GM18499 (cell line): Measurements from ENCODE around the gene CLRN1.
"Not testable (repeated sequence)": the region's sequence is repeated elsewhere in the genome, so short reads cannot be mapped to it uniquely, and the experiment has no call there.

Experiments used
- ATAC-seq: cut with Tn5 transposase; IDR thresholded peaks from one replicate; pipeline ENCODE4 v1.9.1; 2021; ENCODE audit warnings: moderate number of reproducible peaks; ENCODE audit not compliant: insufficient read depth, unreplicated experiment

Gene CLRN1, protein sequence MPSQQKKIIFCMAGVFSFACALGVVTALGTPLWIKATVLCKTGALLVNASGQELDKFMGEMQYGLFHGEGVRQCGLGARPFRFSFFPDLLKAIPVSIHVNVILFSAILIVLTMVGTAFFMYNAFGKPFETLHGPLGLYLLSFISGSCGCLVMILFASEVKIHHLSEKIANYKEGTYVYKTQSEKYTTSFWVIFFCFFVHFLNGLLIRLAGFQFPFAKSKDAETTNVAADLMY

DNA sequence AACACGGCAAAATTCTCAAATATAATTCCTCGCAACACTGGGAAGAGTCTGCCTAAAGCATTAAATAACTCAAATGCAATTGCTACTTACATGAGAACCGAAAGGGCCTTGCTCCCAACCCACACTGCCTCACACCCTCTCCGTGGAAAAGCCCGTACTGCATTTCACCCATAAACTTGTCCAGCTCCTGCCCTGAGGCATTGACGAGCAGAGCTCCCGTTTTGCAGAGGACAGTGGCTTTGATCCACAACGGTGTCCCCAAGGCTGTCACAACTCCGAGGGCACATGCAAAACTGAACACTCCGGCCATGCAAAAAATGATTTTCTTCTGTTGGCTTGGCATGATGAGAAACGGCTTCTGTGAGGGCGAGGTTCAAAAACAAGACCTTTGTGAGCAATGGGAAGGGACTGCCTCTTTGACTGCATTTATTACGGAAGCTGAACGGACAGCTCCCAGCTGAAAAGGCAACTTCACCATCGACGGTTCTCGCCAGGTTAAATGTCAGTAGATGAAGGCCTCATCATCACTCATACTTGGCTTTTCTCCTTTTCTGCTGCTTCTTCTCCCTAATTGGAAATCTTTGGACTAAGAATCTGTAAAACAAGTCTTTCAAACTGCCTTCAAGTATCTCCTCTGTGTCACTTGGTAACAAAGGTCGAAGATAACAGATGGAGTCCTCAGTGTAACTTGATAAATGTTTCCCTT is at the start of gene CLRN1:
TSS of gene CLRN1 (minus strand) at position 362 of the 706 bp plus-strand sequence. CDS start at position 343, 19 bp downstream.
- no peak for ATAC-seq

DNA sequence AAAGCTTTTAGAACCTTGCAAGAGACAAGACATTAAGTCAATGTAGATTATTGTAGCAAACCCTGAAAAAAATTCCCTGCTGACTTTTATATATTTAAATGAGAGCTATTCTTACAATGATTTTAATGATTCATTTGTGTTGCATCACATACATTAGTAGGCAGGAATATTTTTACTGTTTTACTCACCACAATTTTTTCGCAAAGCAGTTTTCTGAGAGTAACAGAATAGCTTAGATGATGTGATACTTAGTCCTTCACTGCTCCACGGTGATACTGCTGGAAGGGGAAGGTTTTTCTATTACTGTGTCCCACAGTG is 43.9 kb upstream of the CLRN1 start:
- no peak for ATAC-seq

DNA sequence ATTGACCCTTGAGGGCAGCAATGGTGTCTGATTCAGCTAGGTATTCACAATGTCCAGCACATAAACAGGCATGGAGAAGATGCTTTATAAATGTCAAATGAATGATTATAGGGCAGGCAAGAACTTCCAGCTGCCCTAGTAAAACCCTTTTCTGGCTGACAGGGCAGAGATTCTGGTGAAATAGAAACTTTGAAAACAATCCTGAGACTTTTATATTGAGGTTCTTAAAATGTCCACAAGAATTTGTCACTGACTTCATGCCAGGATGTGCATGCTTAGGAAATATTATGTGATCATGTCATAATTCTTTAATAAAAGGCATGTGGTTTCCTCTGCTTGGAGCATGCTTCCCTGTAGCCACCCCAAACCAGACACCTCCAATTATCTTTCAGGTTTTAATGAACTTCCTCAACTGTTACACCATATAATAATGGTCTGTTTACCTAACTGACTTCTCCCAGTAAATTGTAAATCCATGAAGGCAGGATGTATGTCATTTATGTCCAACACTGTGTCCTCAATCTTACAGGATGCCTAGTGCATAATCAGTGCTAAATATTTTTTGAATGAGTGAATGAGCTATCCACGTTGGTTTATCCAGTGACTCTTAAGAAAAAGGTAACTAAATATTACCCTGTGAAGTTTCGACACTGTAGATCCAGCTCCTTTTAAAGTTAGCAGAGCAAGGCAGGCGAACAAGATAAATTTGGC is 43.4 kb upstream of the CLRN1 start:
- no peak for ATAC-seq

DNA sequence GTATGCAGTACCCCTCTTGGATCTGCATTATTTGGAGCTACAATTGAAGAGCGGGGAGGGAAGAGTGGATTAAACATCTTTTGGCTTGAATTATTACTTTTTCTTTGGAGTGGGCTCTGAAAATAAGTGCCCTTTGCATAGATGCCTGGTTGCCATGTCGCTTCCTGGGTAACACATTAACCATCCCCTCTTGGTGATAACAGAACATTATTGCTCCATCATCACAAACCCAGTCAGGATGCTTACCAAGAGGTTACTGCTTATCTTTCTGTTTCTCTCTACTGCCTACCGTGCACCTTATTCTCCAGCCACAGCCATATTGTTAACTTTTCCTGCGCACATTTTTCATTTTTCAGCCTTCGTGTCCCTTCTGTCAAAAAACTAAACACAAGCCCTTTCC is 42.7 kb upstream of the CLRN1 start:
- no peak for ATAC-seq

DNA sequence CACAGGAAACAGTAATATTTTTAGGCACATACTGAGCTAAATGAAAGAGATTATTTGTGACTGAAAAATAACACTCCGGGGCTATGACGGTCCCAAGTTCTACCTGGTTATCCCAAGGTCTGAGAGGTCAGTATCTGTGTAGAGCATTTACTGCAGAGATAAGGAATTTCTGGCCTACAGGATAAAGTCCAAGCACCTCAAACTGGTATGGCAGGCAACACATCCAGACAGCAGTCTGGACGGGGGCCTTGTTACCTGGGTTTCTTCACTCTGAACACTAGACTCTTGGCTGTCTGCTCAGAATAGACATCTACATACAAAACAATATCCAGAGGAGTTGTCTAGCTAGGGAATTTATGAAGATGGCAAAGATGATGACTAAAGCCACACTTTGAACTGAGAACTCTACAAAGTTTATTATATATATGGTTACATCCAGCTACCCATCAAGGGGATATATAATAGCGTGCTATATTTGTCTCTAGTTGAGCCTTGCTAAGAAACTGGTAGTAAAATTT is 42.0 kb upstream of the CLRN1 start:
- no peak for ATAC-seq

DNA sequence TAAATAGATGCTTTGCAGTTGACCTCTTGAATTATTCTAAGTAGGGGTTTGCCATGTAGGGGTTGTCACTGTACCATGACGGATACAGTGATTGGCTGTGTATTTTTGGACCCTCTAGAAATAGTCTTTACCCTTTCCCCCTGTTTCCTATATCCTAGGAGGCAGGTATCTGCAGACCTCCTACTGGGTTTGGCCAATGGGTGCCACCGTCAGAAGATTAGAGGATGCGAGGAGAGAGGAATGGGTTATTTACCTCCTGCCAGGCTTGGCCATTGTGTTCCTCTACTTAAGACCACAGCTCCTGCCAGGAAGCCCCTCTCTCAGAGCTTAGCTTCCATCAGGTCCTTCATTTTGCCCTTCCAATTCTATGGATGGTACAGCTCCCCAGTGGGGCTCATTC is 40.2 kb upstream of the CLRN1 start:
- no peak for ATAC-seq

DNA sequence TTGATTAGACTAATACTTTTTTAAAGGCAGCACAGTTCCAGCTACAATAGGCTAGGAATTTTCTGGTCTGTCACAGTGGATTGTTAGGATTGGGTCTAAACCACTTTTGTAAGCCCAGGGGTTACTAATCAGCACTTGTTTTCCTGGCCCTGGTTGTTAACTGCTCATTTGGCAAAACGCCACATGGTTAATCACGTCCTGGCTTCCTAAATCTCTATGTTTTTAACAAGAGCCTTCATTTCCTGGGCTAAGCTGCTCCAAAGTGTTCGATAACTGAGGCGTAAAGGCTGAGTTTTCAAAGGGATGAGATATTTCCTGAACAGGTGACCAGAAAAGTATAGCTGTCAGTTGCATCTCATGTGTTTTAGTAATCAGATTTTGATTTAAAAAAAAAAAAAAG is 38.9 kb upstream of the CLRN1 start:
- ATAC-seq, result no peak

DNA sequence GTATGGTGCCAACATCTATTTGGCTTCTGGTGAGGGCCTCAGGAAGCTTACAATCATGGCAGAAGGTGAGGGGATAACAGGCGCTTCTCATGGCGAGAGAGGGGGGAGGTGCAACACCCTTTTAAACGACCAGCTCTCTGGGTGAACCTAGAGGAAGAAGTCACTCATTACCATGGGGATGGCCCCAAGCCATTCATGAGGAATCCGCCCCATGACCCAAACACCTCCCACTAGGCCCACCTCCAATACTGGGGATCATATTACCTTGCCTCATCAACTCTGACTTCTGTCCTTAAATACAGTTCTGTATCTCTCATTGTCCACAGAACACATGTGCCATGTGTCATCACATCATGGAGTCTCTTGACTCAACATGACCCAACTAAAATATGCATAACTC is 37.5 kb upstream of the CLRN1 start:
- ATAC-seq, result no peak

DNA sequence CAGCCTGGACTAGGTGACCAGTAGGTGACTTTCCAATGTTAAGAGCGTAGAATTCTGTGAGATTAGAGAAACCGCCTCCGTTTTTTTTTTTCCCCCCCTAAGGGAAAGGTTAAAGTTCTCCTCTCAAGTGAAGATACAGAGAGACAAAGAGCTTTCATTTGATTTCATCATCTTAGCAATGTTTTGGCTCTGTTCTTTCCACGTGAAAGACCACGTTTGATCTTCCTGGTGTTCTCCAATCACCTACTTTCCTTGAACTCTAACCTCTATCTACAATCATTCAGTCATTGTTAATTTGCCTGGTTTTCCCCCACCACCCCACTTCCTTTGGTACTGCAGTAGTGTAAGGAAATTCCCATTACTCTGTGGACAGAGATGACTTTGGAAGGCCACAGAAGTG is 36.9 kb upstream of the CLRN1 start:
- no peak for ATAC-seq

DNA sequence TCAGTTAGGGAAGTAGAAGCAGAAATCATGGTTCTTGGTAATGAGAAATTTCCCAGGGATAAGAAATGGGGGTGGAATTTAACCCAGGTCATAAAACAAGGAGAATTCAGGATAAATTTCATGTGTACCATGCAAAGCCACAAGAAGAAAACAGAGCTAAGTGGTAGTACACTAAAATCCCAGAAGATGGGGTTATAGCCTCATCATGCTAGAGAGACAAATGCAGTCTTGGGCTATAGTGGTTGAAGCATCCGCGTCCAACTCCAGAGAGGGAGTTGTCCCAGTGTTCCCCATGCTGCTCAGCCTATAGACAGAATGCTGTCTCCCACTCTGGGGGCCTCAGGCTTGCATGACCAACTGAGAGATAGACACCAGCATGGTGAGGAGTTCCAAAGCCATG is 36.2 kb upstream of the CLRN1 start:
- ATAC-seq, result no peak

DNA sequence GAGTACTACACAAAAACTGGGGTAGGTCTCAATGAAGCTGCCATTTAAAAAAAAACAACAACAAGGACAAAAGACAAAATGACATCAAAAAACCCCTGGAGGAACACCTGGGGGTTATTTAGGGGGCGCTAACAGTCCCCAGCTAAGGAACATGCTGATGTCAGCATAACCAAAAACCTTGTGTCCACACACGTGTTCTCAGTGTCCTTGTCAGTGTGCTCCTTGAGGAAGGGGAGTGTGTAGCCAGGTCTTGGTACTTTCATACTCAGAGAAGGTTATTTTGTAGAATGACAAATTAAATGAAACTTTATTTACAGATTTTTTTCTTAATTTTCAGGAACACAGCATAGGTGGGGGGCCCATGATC is 31.2 kb upstream of the CLRN1 start:
- no peak for ATAC-seq

DNA sequence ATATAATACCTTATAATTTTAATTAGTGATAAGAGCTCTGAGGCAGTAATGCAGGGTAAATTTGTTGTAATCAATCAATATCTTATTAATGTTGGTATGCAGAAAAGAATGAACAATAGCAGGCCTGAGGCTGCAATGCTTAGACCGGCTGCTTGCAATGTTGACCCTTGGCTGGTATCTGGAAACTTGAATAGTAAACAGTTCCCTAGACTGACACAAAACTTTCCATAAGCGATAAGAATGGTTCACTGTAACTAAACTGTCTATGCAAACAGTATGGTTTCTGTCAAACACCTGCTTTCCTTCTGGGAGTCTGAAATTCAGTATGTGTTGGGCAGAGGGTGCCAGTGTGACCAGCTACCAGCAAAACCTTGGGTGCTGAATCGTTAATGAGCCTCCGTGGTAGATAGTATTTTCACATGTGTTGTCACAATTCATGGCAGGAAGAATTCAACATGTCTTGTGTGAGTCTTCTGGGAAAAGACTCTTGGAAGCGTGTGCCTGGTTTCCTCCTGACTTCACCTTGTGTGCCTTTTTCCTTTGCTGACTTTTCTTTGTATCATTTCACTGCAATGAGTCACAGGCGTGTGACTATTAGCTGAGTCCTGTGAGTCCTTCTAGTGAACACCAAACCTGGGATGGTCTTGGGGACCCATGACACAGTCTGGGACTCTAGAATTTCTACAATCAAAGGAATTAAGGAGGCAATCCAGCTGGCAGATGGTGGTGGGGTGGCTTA is 30.7 kb upstream of the CLRN1 start:
- ATAC-seq, result no peak

DNA sequence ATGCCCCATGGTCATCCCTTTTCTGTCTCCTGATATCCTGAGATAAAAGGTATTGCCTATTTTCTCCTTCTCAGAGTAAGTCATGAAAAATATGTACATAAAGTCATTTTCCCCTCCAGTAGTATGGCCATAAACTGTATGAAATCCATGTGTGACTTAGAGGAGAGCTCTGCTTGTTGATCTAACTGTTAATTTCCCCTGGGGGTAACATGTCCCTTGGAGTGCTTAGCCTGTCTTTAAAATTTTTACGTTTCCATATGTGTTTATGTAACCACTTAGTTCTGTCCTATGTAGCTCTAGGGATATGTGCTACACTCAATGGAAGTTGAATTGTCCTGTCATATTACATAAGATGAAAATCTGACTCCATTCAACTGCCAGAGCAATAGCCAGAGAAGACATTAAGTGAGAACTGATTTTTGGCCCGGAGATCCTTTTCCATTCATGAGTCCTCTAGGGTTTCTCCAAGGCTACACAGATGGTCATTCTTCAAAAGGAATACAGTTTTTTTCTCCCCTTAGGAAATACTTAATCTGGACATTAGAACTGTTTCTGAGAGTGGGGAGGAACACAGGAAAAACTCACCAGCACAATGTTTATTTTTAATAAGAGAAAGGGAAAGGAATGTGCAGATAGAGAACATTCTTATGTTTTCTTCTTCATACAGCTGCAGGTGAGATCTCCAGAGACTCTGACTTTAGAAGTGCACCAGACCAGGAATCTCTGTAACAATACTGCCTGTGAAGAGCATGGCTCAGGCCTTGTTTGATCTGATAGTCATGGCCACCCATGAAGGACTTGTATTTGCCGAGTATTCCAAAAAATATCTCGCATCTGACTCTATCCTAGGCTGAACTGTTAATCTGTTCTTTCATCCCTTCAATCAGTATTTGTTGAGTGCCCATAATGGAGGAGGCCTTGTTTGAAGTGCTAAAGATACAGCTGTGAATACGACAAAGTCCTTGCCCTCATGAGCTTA is 29.8 kb upstream of the CLRN1 start:
- no peak for ATAC-seq

DNA sequence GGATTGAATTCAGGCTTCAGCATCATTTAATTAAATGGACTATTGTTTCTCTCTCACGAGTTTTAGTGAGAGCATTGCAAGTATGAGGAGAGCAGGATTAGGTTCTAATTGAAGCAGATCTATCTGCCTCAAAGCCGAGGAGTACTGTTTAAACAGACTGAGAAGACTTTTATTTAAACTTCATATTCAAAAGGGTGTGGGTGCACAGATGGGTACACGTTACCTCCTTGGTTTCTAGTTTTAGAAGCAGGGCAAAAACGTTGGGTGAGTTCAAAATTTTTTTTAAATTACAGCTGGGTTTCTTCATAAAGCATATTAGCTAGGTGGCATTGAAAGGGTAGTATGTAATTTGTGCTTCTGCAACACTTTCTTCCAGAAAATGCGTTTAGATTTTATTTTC is 26.5 kb upstream of the CLRN1 start:
- no peak for ATAC-seq

DNA sequence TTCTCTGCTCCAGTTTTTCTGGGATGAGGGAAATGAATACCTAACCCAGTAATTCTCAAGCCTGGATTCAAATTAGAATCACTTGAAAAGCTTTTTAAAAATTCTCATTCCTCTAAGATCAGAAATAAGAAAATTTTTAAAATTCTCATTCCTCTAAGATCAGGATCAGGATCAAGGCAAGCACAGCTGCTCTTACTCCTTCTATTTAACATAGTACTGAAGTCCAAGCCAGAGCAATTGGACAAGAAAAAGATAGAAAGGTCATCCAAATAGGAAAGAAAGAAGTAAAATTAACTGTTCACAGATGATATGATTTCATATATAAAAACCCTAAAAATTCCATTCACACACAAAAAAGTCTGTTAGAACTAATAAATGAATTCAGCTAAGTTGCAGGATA is 24.2 kb upstream of the CLRN1 start:
- no peak for ATAC-seq

DNA sequence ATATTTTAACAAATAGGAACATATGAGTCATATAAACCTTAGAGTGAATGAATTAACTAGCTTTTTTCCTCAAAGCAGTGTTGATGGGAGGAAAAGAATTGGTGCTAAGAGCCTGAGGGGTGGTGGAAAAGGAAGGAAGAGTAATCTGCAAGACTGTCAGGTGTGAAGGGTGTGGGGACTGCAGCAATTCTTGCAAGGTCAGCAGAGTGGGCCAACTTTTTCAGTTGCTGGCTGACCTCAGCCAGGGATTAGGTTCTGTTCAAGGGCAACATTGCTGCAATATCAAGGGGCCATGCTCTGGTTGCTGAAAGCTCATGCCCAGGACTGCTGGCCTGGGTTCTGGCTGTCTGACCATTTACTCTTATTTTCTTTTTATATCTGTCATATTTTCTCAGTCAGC is 23.0 kb upstream of the CLRN1 start:
- ATAC-seq, result no peak

DNA sequence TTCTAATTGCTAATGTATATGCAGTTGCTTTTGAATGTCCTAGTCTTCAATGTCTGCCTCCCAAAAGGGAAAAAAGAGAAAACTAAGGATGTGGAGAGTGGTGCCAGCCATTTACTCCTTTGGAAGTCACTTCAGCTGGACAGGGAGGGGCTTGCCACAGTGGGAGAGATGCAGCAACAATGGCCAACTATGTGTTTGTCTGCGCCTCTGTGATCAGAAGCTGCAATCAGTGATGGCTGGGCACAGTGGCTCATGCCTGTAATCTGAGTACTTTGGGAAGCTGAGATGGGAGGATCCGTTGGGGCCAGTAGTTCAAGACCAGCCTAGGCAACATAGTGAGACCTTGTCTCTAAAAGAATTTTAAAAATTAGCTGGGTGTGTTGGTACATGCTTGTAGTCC is 16.7 kb upstream of the CLRN1 start:
- ATAC-seq, result no peak

DNA sequence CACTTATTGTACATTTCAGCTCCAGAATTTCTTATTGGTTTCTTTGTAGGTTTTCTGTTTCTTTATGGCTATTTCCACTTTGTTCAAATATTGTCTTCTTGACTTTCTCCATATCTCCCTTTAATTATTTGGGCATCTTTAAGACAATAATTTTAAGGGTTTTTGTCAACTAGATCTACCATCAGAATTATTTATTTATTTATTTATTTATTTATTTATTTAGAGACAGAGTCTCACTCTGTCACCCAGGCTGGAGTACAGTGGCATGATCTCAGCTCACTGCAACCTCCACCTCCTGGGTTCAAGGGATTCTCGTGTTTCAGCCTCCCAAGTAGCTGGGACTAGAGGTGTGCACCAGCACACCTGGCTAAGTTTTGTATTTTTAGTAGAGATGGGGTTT is 15.9 kb upstream of the CLRN1 start:
- not testable (repeated sequence) for ATAC-seq

DNA sequence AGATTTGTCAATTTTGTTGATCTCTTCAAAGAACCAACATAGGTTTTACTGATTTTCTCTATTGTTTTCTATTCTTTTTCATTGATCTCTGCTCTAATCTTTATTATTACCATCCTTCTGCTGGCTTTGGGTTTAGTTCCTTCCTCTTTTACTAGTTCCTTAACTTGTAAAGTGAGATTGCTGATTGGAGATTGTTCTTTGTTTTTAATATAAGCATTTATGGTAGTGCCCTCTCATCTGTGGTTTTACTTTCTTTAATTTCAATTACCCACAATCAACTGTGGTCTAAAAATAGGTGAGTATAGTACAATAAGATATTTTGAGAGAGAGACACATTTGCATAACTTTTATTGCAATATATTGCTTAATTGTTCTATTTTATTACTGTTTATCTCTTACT is 13.2 kb upstream of the CLRN1 start:
- no peak for ATAC-seq

DNA sequence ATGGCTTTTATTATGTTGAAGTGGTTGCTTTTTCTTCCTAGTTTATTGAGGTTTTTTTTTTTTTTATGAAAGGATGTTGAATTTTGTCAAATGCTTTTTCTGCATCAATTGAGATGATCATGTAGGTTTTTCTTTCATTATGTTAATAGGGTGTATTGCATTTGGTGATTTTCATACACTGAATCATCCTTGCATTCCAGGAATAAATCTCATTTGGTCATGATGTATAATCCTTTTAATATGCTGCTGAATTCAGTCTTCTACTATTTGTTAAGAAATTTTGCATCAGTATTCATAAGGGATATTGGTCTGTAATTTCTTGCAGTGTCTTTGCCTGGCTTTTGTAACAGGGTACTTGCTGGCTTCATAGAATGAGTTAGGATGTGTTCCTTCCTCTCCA is 11.5 kb upstream of the CLRN1 start:
- ATAC-seq, result no peak
